Suppressor macrophage treated with lipopolysaccharide for 4 hours (primary cell): ENCODE data around the gene GSG1L.
A peak's percentile ranks its signal among the peaks of the same experiment; 100 is the strongest.
"Not testable (repeated sequence)": the region's sequence is repeated elsewhere in the genome, so short reads cannot be mapped to it uniquely, and the experiment has no call there.

Source experiments
- DNase-seq: peaks from one replicate; pipeline ENCODE4 v3.0.0-alpha.2; 2020

The GSG1L gene

GRCh38 chr16:27880287-27880686 lies 183.2 kb downstream of the GSG1L start:
- DNase-seq: no peak

- no peak for DNase-seq
Measured at GRCh38 chr16:27879601-27880247, 183.8 kb downstream of the GSG1L start.

GRCh38 chr16:27872627-27873026 lies 190.9 kb downstream of the GSG1L start:
- not testable (repeated sequence) for DNase-seq

GRCh38 chr16:27870116-27870798 lies 193.3 kb downstream of the GSG1L start:
- no peak for DNase-seq

GRCh38 chr16:27869411-27869810 lies 194.1 kb downstream of the GSG1L start:
- no peak for DNase-seq

- DNase-seq: no peak
Measured at GRCh38 chr16:27868180-27868579, 195.3 kb downstream of the GSG1L start.

GRCh38 chr16:27867122-27868110 lies 196.1 kb downstream of the GSG1L start:
- DNase-seq: peak; percentile 73

- DNase-seq: no peak
Measured at GRCh38 chr16:27863377-27863776, 200.1 kb downstream of the GSG1L start.

- no peak for DNase-seq
Measured at GRCh38 chr16:27862953-27863352, 200.6 kb downstream of the GSG1L start.

- no peak for DNase-seq
Measured at GRCh38 chr16:27860091-27860490, 203.4 kb downstream of the GSG1L start.

GRCh38 chr16:27859020-27859419 lies 204.5 kb downstream of the GSG1L start:
- no peak for DNase-seq

GRCh38 chr16:27853651-27854050 lies 209.9 kb downstream of the GSG1L start:
- DNase-seq: no peak

GRCh38 chr16:27853101-27853500 lies 210.4 kb downstream of the GSG1L start:
- no peak for DNase-seq

- no peak for DNase-seq
Measured at GRCh38 chr16:27852681-27853080, 210.8 kb downstream of the GSG1L start.

GRCh38 chr16:27852116-27852515 lies 211.4 kb downstream of the GSG1L start:
- DNase-seq: no peak

GRCh38 chr16:27851586-27851985 lies 211.9 kb downstream of the GSG1L start:
- no peak for DNase-seq

- no peak for DNase-seq
Measured at GRCh38 chr16:27849621-27850020, 213.9 kb downstream of the GSG1L start.

- no peak for DNase-seq
Measured at GRCh38 chr16:27847030-27847550, 216.4 kb downstream of the GSG1L start.

GRCh38 chr16:27844826-27845225 lies 218.7 kb downstream of the GSG1L start:
- DNase-seq: no peak

- DNase-seq: no peak
Measured at GRCh38 chr16:27843800-27844199, 219.7 kb downstream of the GSG1L start.

- no peak for DNase-seq
Measured at GRCh38 chr16:27841911-27842310, 221.6 kb downstream of the GSG1L start.

GRCh38 chr16:27841061-27841801 lies 222.3 kb downstream of the GSG1L start:
- DNase-seq: no peak
